Left forelimb (tissue), 1 donor: ENCODE results near the gene SDK1.
"Not testable (repeated sequence)": the region's sequence is repeated elsewhere in the genome, so short reads cannot be mapped to it uniquely, and the experiment has no call there.

Experiments
- DNase-seq: peaks from one replicate; pipeline ENCODE4 v3.0.0-alpha.2; 2018; ENCODE audit warnings: low spot score

The SDK1 gene

GRCh38 chr7:4245866-4246470 is 944.9 kb downstream of the SDK1 start:
- DNase-seq, result no peak

DNA sequence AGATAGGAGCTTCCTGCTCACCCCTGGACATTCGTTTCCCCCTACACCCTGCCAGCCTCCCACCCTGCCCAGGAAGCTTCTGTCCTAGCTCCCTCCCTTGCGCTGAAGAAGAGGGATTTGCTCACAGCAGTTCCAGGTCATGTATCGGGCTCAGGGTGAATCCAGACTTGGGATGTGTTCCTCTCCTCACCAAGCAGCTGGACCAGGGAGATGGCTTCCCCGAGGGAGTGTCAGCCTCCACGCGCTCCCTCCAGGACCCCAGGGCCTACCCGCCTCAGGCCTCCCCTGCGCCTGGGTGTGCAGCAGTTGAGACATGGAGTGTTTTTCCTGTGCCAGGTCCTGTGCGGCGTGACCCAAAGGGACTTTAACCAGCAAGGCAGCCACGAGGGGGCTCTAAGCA is 945.5 kb downstream of the SDK1 start:
- DNase-seq, result no peak

- no peak for DNase-seq
These were observed 946.2 kb downstream of the SDK1 start for GRCh38 chr7:4247106-4247876.

- DNase-seq, result no peak
These were observed 947.2 kb downstream of the SDK1 start for GRCh38 chr7:4248295-4248694.

- DNase-seq, result no peak
These were observed 948.2 kb downstream of the SDK1 start for GRCh38 chr7:4249241-4249640.

GRCh38 chr7:4255336-4255735 is 954.3 kb downstream of the SDK1 start:
- no peak for DNase-seq

GRCh38 chr7:4256286-4256685 is 955.2 kb downstream of the SDK1 start:
- no peak for DNase-seq

DNA sequence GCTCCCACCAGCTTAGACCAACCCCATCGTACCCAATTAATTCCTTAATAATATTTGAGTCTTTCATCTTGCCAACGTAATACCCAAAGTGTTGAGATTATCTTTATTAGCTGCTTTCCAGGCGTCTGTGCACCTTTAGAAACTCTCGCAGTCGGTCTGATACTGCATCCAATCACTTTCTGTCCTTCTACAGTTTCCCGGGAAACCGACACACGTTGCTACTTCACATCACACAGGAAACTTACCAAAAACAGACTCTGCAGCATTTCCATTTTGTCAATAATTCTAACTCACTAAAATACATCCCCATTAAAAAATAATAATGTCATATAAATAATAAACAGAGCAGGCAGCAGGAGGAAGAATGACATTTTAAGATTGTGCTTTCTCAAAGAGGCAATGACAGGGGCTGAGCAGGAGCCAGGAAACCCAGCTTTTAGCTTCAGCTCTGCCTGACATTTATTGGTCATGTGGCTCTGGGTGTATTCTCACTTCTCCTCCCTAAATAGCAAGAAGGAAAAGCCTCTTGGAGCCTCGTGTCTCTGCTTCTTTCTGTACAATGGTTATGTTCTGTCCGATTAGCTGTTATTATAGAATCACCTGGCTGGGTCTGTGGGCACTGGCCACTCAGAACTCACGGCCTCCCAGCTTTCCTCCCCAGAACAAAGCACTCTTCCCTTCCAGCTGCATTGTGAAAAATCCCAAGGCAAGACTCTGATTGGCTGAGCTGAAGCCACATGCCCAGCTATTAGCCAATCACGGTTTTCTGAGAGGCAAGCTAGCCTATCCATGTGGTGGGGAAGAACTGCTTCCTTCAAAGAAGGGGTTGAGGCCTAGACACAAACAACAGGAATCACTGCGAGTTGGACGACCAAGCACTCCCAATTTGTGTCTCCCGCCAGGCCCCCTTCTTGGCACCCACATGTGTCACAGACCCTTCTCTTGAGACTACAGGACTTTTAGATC is 956.4 kb downstream of the SDK1 start:
- DNase-seq, result no peak

DNA sequence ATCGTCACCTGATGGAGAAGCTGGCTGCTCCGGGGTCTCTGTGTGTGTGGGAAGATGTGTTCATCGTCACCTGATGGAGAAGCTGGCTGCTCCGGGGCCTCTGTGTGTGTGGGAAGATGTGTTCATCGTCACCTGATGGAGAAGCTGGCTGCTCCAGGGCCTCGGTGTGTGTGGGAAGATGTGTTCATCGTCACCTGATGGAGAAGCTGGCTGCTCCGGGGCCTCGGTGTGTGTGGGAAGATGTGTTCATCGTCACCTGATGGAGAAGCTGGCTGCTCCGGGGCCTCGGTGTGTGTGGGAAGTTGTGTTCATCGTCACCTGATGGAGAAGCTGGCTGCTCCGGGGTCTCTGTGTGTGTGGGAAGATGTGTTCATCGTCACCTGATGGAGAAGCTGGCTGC is 959.1 kb downstream of the SDK1 start:
- DNase-seq, result not testable (repeated sequence)

- DNase-seq, result no peak
These were observed 960.0 kb downstream of the SDK1 start for GRCh38 chr7:4260867-4261600.

- DNase-seq, result no peak
These were observed 960.5 kb downstream of the SDK1 start for GRCh38 chr7:4261601-4261960.

- peak; percentile 6 for DNase-seq
These were observed 963.2 kb downstream of the SDK1 start for GRCh38 chr7:4264206-4264605.

DNA sequence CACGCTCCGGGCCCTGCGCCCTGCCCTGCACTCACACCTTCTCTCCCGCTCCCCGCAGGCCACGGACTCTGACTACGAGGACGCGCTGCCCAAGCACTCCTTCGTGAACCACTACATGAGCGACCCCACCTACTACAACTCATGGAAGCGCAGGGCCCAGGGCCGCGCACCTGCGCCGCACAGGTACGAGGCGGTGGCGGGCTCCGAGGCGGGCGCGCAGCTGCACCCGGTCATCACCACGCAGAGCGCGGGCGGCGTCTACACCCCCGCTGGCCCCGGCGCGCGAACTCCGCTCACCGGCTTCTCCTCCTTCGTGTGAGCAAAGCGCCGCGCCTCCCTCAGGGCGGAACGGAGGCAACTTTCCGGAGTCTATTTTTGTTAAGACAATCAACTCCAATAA is 964.0 kb downstream of the SDK1 start:
- no peak for DNase-seq

DNA sequence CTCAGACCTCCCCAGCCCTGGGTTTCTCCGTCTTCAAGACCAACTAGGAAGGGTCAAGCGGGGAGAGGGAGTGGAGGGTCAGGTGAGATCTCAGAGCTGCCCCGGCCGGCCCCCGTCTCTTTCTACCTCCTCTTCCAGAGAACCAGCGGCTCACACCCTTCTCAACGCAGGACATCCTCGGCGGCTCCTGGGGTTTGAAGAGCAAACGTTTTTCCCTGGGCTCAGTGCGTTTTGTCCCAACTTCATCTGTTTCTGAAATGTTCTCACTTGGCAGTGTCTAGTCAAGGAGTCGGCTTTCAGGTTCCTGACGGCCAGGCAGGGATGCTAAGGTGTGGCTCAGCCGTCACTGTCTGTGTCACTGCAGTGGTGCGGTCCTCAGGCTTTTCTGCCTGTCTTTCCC is 964.6 kb downstream of the SDK1 start:
- peak; percentile 52 for DNase-seq

DNA sequence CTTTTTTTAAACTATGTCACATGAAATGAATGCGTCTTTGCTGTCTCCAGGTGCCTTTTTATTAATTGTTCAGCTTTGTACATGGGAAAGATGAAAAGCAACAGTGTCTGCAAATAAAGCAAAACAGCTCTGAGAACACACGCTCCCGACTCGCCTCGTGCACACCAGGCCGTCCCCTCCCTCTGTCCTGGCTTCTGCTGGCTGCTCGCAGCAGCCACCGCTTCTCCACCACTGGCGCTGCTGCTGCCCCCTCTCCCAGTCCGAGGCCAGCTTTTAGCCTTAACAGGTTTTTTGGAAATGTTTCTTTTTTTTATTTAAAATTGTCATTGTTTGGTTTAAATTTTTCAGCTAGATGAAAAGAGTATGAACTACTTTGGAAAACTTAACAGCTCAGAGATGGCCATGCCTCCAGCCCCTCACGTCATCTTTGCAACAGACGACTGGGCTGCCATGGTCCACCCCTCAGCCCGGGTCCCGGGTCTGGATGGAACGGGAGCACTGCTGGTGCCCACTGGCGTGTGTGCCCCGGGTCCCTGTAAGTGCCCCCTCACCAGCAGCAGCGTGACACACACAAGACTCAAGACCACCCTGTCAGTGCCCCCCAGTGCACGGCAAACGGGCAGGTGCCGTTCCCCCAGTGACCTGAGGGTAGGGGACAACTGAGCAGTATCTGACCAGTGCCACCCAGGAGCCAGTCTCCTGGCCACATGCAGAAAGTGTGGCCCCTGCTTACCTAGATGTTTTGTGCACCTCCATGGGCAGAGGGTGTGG is 965.4 kb downstream of the SDK1 start:
- DNase-seq, result peak; percentile 47

DNA sequence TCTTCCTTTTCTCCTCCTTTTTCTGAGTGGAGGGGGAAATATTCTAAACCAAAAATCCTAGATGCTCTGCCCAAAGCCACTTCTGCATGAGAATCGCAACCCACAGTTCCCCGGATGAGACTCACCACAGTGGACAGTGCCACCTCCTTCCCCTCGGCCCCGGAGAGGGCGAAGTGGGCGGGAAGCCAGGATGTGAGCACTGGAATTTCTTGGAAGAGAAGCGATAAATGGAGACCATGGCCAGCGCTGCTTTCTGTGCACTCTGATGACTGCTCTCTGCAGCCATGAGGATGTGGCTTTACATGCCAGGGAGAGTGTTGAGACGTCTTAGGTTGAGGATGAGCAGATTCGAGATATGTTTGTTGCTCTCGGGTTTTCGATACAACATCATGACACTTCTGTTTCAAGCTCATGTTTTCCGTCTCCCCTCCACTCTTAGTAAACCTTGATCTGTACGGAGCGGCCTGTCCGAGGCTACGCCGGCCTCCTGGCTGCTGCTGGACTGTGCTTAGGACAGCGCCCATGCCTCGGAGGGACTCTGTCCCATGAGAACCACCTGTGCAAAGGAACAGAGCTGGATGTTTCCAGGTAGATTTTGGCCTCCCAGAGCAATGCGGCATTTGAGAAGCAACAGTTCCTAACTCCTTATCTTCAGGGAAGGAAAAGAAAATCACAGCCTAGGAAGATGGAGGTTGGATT is 966.4 kb downstream of the SDK1 start:
- peak; percentile 60 for DNase-seq

- peak; percentile 54 for DNase-seq
These were observed 967.3 kb downstream of the SDK1 start for GRCh38 chr7:4268040-4268965.

DNA sequence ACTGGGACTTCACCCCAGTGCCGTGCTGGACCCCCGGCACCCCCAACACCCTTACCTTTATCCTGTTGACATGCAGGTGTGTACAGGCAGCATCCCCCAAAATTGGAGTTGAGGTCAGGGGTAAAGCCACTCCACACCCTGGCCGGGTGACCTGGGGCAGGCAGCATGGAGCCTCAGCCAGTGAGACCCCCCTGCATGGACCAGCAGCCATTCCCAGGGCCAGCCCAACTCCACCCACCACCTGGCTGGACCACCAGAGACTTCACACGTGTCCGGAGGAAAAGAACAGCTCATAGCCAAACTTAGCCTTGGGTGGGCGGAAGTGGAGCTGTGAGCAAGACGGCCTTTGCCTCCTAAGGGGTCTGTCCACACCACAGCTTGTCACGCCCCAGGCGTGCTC is 968.0 kb downstream of the SDK1 start:
- DNase-seq, result peak; percentile 28

- DNase-seq, result peak; percentile 14
These were observed 968.7 kb downstream of the SDK1 start for GRCh38 chr7:4269746-4270145.

- no peak for DNase-seq
These were observed 969.2 kb downstream of the SDK1 start for GRCh38 chr7:4270268-4270667.
